Stimulated activated CD8-positive, alpha-beta memory T cell treated with anti-CD3 and anti-CD28 coated beads, Interleukin-2, amount 100 ng/mL, for 1 hour (primary cell): Measurements from ENCODE around the gene GANAB.
"Not testable (repeated sequence)": the region's sequence is repeated elsewhere in the genome, so short reads cannot be mapped to it uniquely, and the experiment has no call there.

Experiments used
- DNase-seq, 2 donors: peaks; one replicate each; pipeline ENCODE4 v3.0.0-alpha.2; 2020; ENCODE audit warnings: low read depth in 2 of 2

GANAB gene

DNA sequence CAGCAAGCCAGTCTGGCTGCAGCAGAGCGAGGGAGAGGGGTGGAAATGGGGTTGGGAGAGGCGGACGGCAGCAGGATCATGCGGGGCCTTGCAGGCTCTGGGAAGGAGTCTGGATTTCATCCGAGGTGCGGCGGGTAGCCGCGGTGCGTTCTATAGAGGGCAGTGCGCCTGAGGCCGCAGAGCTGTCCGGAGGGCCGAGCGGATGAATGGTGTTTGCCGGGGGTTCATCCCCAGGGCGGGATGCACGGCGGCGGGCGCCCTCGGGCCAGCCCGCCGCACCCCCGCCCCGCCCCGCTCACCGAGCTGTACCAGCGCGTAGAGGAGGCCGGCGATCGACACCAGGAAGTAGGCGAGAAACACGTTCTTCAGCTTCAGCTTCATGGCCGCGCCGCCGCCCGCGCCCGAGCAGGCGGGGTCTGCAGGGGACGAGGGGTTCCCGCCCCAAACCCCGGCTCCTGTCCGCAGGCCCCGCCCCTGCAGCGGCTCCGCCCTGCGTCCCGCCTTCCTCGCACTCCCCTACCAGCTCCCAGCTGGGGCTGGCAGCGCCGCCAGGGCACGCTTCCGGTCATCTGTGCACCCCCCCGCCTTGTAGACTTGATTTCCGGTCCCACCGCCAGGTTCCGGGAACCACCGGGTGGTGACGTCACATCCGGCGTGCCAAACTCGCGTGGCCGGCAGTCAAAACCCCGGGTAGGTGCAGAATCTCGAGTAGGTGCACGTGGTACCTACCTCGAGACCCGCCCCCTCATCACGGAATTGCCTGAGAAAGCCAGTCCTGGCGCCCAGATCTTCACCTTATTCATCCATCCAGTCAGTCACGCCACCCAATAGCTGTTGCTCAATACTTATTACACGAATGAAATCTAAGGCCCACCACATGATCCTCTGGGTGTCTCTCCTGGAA, 24.6 kb downstream of the GANAB start, which contains the start of gene B3GAT3:
TSS of gene B3GAT3 (minus strand) at position 420 of the 904 bp plus-strand sequence. CDS start at position 381, 39 bp downstream.
- DNase-seq, result peak; percentile 93 to 94

DNA sequence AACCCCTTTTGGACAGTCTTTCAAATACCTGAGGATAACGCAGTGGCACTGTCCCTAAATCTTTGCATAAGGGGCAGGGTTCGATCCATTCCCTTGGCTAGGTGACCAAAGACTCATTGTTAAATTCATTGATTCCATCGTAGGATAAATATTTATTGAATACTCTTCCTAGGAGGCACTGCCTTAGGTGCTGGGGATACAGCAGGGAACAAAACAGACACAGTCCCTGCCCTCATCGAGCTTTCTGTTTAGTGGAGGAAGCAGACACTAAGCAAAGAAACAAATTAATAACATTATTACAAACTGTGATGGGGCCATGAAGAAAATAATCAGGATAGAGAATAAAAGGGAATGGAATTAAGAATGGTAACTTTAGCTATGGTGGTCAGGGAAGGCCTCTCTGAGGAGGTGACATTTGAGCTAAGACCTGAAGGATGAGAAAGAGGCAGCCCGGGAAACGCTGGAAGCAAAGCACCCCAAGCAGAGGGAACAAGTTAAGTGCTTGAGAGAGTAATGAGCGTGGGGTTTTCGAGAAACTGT, 25.3 kb downstream of the GANAB start:
- DNase-seq, result no peak

DNA sequence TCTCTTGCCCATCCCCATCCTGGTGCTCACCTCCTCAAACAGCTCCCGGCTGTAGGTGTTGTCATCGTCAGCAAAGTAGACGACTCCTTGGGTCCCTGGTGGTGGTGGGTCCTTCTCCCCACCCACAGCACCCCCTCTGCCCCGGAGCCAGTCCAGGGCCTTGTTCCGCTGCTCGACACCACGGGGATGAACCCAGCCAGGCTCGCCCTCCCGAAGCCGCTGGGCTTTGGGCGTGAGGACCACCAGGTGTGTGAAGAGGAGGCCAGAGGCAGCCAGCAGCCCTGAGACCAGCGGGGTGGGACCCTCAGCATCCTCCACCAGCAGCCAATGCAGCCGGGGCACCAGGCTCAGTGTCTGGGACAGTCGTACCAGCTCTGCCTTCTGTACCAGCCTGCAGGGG, 29.5 kb downstream of the GANAB start:
- not testable (repeated sequence) for DNase-seq

DNA sequence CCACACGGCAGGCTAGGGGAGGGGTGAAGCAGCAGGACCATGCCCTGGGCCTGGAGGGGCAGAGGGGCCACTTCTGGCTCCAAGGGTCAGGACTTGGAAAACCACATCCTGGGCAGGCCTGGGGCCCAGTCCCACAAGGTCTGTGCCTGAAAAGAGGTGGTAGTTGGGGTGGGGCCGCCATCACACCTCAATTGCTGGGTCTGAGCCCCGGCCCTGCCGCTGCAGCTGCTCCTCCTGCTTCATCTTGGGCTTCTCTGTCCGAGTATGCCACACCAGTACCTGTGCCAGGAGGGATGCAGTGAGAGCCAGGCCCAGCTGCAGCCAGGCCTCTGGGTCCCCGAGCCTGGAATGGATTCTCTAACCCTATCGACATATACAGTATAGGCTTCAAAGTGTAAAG, 30.9 kb downstream of the GANAB start:
- no peak for DNase-seq

DNA sequence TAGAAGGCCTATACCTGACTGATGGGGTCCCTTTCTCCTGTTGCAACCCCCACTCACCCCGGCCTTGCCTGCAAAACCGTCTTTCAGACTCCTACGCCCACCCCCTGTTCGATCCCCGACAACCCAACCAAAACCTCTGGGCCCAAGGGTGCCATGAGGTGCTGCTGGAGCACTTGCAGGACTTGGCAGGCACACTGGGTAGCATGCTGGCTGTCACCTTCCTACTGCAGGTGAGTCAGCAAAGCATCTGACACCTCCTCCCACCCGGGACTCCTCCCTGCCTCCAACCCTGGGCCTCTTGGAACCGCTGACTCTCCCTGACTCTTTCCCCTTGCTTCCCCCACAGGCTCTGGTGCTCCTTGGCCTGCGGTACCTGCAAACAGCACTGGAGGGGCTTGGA, 32.1 kb downstream of the GANAB start:
- no peak for DNase-seq

DNA sequence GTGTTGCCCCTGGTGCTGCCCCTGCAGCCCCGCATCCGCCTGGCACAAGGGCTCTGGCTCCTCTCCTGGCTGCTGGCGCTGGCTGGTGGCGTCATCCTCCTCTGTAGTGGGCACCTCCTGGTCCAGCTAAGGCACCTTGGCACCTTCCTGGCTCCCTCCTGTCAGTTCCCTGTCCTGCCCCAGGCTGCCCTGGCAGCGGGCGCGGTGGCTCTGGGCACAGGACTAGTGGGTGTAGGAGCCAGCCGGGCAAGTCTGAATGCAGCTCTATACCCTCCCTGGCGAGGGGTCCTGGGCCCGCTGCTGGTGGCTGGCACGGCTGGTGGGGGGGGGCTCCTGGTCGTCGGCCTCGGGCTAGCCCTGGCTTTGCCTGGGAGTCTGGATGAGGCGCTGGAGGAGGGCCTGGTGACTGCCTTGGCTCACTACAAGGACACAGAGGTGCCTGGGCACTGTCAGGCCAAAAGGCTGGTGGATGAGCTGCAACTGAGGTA, 33.1 kb downstream of the GANAB start:
- no peak for DNase-seq

DNA sequence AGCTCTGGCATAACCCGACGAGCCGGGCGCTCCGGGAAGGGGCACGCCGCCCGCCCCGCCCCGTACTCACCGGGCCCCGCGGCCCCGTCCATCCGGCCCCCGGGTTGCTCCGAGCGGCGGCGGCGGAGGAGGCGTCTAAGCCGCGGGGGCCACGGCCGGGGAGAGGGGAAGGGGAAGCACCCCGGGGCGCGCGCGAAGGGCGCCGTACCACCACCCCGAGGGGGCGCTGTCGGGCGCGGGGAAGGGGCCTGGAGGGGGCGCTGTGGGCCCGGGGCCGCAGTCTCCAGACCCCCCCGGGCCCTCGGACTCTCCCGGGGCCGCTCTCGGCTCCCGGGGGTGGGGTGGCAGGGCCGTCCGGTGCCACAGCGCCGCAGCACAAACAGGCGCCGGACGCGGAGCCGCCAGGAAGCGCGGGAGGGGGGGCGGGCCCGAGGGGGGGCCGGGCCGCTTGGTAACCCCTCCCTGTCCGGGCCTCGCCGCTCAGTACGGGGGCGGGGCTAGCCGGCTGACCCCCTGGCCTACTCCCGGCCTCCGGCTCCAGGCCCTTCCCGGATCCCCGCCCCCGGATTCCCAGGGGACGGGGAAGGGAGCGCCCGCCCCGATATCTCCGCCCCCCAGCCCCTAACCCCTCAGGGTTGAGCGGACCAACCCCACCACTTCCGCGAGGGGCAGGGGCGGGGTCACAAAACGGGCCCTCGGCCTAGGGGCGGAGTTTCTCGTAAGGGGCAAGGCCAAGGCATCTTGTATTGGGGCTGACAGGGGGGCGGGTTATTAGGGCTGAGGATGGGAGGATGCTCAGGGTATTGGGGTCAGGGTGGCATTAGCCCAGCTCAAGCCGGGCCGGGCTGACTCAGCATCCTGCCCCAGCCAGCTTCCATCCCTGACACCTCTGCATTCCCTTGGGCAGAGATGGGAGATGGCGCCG, 33.8 kb downstream of the GANAB start, which contains the start of the genes EML3 and ROM1:
TSS of gene EML3 (minus strand) at position 410 of the 925 bp plus-strand sequence. CDS start at position 92, 318 bp downstream.
TSS of gene ROM1 (plus strand) at position 892 of the 925 bp plus-strand sequence. CDS start at position 917, 25 bp downstream.
- peak; percentile 80 to 81 for DNase-seq

DNA sequence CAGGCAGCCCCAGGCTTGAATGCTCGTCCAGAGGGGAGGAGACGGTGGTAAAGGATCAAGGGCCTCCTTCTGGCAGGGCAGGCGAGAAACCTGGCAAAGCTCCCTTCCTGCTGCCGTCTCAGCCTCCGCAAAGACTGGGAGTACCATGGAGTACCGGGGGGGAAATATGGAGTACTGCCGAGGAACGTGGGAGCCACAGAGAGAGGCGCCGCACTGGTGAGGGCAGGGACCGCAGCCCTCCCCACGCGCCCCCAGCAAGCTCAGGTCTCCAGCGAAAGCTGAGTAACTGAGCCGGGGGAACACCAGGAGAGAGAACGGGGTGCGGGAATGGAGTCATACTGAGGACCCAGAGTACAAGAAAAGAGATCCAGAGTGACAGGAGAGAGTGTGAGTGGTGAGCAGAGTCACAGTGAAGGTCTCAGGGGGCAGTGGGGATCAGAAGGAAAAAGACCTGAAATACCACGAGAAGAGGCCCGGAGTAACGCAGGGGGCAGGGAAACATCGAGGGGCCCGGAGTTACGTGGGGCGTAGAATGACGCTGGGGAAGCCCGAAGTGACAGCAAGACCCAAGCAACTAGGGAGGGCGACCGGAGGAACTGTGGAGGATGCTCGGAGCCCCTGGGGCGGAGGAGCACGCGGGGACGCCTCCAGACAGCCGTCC, 34.6 kb downstream of the GANAB start:
- DNase-seq, result no peak

DNA sequence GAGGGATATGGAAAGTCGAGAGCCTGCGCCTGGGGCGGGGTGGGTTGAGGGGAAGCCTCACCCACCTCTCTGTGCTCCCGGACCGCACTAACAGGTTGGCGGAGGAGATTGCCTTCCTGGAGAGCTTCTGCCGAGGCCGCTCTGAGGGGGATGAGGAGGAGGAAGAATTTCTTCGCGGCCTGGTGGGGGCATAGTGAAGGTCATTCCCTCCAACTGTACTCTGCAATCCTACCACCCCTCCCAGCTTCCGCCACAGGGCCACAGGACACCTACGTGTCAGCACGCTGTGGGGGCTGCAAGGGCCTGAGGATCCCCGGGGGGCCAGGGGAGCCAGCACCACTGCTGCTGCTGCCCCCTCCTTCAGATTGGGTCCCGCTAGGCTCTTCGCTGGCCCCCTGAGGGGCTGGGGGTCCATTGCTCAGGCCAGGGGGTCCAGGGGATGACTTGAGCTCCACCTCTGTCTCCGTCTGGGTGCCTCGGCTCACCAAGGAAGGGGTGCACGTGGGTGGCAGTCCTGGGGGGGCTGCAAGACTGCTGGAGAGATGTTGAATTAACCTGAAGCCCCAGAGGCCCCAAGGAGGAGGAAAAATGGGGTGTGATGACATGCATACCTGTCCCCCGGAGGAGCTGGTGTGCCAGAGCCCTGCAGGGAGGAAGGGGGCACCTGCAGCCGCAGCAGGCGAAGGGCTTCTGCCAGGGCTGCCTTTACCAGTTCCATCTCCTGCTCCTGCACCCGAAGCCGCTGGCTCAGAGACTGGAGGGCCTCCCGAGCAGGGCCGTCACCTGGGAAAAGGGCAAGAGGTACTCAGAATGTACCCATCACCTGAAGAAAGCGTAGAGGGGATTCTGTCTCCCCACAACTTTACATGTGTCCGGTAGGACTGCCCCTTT, 35.4 kb downstream of the GANAB start:
- no peak for DNase-seq

DNA sequence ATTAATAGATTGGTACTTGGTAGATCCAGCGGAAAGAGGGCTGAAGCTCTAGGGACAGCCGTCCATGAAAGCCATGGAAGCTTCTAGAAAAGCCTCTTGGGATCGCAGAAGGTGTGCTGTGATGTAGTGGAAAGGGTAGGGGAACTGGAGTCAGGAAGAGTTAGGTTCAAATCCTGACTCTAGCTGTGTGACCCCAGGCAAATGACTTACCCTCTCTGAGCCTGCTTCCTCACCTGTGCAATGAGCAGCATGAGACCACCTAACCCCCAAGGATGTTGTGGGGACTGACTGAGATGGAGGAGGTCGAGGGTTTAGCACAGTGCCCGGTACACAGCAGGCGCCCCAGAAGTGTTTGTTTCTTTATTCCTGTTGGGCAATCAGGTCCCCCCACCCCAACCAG, 36.0 kb downstream of the GANAB start:
- no peak for DNase-seq

DNA sequence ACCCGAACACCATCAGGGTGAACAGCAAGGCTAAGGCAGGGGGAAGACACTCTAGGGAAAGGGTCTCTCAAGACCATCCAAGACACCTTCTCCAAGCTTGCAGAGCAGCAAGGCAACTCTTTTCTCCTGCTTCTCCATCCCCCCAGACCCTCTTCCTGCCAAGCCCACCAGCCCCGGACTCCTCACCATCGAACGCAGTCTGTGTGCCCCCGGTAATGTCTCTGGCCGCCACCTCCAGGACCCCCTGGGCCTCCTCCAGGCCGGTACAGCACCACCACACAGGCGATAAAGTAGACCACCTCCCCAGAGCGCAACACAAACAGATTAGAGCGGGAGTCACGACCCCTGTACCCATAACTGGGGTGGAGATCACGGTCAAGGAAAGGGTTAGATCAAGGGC, 37.6 kb downstream of the GANAB start:
- no peak for DNase-seq

DNA sequence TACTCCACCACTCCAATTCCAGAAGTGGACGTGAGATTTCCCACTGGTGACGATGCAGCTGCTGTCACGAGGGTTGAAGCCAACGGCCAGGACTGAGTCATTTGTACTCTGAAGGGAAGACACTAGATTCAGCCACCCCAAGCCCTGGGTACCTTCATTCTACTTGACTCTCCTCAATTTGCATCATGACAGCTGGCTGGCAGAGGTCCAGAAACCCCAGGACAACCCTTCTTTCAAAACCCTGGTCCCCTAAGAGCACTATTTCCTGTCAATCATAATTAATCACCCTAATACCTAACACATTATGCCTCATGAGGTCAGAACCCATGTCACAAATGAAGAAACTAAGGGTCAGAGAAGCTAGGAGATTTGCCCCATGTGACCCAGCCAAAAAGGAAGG, 38.7 kb downstream of the GANAB start:
- DNase-seq, result no peak

DNA sequence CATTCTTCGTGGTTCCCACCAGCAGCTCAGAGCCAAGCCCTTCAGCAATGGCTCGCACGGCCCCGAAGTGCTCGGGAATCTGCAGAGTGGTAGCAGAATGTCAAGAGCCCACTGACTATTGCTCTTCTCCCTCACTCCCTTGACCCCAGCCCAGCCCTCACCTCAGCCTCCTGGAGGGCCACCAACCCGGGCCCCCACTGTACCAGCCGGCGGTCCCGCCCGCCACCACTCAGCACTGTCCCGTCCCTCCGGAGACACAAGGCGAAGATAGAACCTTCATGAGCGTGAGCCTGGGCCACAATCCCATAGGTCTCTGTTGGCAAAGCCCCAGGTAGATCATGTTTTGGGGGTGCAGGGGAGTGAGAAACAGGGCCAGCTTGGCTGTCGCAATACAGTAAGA, 40.5 kb downstream of the GANAB start:
- no peak for DNase-seq

DNA sequence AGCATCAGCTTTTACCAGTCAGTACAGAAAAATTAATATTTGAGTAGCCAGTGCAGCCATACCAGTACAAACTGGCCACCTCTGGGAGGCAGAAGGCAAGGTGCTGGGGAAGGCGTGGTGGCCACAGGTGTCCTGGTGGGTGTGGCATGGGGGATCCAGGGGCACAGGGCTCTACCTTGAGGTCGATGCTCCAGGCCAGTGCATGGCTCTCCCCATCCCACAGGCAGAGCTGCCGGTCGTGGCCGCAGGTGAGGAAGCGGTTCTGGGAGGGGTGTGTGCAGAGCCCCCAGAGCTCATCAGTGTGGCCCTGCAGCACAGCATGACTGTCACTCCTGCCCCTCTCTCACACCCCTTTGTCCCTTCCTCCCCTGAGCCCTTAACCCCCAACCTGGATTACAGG, 40.9 kb downstream of the GANAB start:
- no peak for DNase-seq

DNA sequence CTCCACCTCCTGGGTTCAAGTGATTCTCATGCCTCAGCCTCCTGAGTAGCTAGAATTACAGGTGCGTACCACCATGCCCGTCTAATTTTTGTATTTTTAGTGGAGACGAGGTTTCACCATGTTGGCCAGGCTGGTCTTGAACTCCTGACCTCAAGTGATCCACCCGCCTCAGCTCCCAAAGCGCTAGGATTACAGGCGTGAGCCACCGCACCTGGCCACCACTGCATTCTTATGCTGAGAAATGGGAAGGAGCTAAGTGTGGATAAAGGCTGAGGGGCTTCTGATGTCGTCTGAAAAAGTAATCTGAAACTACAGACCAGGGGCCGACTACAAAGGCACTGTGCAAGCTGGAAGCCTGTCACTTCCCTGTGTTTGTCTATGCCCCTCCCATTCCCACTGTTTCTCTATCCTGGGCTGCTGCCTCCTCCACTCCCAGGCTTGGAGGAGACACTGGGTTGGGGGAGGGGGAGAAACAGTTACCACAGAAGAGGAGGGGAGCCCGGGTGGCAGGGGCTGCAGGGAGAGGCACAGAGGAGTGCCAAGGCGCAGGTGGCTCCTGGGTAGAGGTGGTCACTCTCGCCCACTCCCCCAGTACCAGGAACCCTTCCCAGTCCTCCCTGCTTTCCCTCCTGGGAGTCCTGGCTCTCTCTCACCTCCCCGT, 41.8 kb downstream of the GANAB start:
- DNase-seq, result no peak

DNA sequence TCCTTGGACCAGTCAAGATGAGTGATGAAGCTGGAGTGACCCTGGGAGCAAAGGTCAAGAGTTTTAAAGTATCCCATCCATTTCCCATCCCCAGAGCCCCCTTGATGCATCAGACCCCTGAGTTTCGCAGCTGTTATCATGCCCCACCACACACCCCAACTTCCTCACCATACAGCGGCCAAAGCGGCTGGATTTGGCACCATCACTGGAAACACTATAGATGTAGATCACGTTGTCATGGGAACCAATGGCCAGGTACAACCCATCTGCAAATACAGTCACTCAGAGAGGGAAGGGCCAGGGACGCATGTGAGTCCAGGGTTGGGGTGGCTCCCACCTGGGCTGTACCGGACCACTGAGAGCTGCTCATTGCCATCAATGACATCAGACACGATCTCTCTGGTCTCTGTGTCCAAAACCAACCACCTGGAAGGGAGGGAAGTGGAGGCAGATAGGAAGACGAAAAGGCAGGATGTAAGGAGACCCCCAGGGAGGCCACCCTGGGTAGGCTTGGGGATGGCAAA, 42.6 kb downstream of the GANAB start:
- DNase-seq, result no peak

DNA sequence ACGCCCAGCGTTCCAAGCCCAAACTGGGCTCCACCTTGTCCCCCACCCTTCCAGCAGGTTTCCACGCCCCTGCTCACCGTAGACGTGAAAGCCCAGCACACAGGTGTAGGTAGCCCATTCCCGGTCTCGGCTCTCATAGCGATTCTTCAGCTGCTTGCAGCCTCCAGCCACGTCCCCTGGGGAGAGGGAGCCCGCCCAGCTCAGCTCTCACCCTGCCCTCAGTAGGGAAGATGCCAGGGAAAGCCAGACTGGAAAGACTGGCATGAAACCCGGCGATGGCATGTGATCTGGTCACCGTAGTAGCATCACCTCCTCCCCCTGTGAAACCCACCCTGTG, 43.4 kb downstream of the GANAB start:
- no peak for DNase-seq

DNA sequence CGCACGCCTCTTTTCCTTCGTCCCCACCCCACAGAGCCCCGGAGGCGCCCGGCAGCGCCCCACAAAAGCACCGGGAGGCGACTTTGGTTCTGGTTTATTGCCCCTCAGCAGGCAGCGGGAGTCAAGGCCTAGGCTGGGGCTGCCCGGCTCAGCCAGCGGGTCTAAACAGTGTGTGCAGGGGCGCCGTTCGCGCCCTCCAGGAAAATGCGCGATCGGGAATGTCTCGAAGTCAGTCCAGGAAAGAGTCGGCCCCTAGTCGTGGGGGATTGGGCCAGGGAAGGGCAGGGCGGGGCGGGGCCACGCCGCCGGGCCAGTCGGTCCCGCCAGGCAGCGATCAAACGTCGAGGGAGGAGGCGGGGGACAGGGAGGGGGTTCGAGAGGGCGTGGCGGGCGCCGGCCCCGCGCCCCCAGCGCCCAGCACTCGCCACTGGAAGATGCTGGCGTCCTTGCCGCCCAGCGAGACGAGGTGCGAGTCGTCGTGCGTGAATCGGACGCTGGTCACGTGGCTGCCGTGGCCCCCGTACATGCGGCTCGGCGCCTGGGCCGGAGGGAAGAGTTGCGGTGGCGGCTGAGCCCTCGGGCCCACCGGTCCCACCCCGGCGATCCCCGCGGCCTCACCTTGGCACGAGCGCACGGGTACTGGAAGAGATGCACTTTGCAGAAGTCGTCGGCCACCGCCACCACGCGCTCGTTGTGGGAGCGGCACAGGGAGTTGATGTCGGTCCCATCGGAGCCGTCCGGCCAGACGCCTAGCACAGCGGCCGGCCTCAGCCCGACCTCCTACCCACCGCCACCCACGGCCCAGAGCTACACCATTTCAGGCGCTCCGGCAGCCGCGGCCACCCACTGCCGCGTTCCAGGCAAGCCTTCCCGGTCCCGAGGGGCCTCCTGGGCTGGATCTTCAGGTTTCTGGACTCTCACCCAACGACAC, 44.0 kb downstream of the GANAB start:
- no peak for DNase-seq
